RWPE1 (cell line): ENCODE data around the gene MTFR1L.

Source experiments
- CTCF ChIA-PET: fragments of 350-600 bp; sonication (Branson Sonifier 250); formaldehyde crosslinking; extraction: SDS; loops from one replicate; lab custom pipeline; 2021; lab: Yijun Ruan, JAX
- POLR2A ChIA-PET: fragments of 400-600 bp; formaldehyde crosslinking; extraction: SDS; loops from one replicate; lab custom pipeline; 2020; ENCODE audit warnings: antibody characterized with exemption; ENCODE audit not compliant: low non-redundant PET; lab: Yijun Ruan, JAX
- DNase-seq: peaks from one replicate; pipeline ENCODE4 v3.0.0; 2012; ENCODE audit warnings: low spot score
- H3K27ac ChIP-seq: fragments of 450-650 bp; 2 replicates; pipeline ENCODE4 v1.5.1; 2017
- TF ChIP-seq, protein P1 (sequence below): fragments of 450-650 bp; conservative IDR thresholded peaks from 2 replicates; pipeline ENCODE4 v1.5.1; 2017; ENCODE audit warnings: low read depth, mild to moderate bottlenecking

Gene MTFR1L

DNA sequence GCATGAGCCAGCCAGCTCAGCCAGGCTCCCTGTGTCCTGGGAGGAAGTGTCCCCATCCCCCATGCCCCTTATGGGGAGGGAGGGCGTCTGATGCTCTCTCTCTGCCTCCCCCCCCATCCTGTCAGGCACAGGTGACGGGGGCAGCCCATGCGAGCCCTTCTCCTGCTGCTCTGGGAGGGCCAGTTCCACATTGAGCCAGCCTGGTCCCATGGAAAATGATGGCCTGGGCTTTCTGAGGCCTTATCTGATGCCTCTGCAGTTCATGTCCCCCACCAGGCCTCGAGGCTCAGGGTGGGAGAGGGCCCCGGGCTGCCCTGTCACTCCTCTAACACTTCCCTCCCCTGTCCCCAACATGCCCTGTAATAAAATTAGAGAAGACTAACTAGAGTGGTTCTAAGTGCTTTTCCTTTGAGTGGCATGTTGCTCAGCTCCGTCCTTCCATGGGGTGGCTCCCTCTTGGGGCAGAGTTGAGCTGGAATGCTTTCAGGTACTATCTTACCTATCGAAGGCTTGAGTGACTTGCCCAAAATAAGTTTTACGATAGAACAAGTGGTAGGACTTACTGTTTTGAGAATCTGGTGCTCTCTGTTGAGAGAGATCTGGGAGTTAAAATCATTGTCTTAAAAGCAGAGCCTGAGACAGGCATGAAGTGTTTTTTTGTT, 1.8 kb upstream of the MTFR1L start:
- peak overlapping the region; percentile 47 for H3K27ac ChIP-seq
- ChIA-PET POLR2A (no interaction called here), CTCF (interaction anchor here (0.6 to 1.3 kb wide), 4 partner anchors 8 to 317 kb away, joined by 3 to 4 read pairs (median 4); no protein-coding TSS in a partner anchor)

DNA sequence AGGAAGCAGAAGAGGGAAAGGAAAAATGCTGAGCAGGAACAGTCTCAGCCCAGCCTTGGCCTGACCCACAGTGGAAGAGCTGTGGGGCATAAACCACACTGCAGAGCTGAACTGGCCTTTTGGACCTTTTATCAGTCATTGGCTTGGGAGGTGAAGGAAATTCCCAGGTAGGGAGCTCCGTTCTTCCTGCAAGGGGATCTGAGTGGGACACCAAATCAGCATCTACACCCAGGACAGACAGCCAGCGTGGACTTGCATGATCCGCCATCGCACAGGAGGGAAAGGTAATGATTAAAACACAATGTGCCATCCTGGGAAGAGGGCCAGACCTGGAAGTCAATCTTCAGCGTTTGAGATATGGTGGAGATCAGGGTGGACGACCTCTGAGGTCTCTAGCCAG, 1.2 kb upstream of the MTFR1L start:
- DNase-seq: no peak
- H3K27ac ChIP-seq: peak overlapping the region; percentile 92
- CTCF ChIA-PET: interaction anchor here (0.6 to 1.3 kb wide), 3 partner anchors 9 to 317 kb away, joined by 3 to 4 read pairs (median 4); no protein-coding TSS in a partner anchor
- TF ChIP-seq, protein P1, sequence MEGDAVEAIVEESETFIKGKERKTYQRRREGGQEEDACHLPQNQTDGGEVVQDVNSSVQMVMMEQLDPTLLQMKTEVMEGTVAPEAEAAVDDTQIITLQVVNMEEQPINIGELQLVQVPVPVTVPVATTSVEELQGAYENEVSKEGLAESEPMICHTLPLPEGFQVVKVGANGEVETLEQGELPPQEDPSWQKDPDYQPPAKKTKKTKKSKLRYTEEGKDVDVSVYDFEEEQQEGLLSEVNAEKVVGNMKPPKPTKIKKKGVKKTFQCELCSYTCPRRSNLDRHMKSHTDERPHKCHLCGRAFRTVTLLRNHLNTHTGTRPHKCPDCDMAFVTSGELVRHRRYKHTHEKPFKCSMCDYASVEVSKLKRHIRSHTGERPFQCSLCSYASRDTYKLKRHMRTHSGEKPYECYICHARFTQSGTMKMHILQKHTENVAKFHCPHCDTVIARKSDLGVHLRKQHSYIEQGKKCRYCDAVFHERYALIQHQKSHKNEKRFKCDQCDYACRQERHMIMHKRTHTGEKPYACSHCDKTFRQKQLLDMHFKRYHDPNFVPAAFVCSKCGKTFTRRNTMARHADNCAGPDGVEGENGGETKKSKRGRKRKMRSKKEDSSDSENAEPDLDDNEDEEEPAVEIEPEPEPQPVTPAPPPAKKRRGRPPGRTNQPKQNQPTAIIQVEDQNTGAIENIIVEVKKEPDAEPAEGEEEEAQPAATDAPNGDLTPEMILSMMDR: no peak
- POLR2A ChIA-PET: no interaction called here

More for the DNA sequence above, 1.8 kb upstream of the MTFR1L start:
- TF ChIP-seq, protein P1: no peak
- no peak for DNase-seq

DNA sequence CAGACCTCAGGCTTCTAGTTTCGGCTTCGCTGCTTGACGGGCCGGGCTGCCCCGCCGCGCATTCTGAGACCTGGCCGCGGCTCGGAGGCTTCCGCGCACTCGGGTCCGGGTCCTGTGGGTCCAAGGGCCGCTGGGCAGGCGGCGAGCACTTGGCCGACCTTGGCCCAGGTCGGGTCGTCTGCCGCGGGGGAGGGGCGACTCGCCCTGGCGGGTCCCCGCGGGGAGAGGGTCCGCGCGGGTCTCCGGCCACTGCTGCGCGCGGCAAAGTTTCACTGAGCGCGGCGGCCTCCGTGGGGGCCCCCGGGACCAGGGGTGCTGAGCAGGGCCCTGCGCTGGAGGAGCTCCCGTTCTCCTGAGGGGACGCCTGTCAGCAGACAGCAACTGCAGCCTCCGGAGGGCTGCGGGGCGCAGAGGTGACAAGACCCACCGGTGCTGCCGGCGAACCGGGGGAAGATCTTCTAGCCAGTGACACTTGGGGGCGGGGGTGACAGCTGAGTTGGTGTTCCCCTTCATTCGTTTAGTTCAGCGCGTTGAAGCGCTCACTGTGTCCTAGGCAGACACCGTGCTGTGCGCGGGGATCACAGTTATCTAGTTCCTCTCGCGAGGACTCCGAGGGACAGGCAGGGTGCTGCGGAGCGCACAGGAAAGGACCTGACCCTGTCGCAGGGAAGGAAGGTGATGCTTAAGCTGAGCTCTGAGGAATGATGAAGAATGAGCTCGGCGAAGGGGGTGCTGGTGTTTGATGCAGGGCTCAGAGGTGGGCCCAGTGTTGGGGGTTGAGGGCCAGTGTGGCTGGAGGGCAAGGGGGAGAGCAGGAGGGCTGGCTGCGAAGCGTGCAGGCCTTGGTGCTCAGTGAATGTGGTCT, 725 bp downstream of the MTFR1L start:
- DNase-seq: peak; percentile 76
- TF ChIP-seq, protein P1: no peak
- CTCF ChIA-PET: interaction anchor here (0.6 kb wide), 3 partner anchors 50 to 316 kb away, joined by 3 read pairs; no protein-coding TSS in a partner anchor
- POLR2A ChIA-PET: interaction anchor here (0.7 to 1.0 kb wide), 2 partner anchors 10 to 11 kb away, joined by 3 to 4 read pairs; no protein-coding TSS in a partner anchor
- H3K27ac ChIP-seq: peak overlapping the region; percentile 92

DNA sequence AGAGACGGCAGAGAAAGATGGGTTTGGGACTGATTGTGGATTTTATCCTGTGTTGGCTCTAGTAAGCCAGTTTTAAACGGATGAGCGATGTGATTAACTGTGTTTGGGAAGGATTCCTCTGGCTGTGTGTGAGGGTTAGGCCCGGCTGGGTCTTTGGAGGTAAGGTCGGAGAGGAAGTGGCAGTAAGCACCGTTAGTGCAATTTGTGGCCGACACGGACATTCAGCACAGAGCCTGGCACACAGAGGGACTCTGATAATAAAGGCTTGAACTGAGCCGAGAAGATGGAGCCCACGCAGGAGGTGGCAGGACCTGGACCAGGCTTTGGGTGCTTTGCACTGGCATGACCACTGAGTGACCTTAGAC, 1.3 kb downstream of the MTFR1L start:
- CTCF ChIA-PET: no interaction called here
- TF ChIP-seq, protein P1: no peak
- H3K27ac ChIP-seq: peak overlapping the region; percentile 92
- DNase-seq: no peak
- POLR2A ChIA-PET: no interaction called here

DNA sequence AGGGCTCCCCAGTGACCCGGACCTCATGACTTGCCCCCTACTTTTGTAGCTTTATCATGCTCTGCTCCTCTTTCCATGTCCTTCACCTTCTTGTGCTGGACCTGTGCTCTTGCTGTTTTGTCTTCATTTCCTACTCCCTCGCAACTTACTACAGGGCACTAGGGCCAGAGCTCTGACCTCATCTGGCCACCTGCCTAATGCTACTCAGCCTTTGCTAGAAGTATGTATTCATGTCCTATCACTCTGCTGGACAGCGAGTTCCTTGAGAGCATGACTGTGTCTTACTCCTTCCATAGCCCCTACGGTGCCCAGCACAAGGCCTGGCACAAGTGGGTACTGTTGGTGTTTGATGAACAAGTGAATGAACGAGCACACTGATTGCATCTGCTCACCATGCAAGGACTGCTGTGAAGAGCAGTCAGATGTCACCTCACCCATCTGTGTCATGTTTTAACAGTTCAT, 1.9 kb downstream of the MTFR1L start:
- no peak for DNase-seq
- ChIA-PET POLR2A (no interaction called here), CTCF (no interaction called here)
- H3K27ac ChIP-seq: peak overlapping the region; percentile 92
- TF ChIP-seq, protein P1: no peak

DNA sequence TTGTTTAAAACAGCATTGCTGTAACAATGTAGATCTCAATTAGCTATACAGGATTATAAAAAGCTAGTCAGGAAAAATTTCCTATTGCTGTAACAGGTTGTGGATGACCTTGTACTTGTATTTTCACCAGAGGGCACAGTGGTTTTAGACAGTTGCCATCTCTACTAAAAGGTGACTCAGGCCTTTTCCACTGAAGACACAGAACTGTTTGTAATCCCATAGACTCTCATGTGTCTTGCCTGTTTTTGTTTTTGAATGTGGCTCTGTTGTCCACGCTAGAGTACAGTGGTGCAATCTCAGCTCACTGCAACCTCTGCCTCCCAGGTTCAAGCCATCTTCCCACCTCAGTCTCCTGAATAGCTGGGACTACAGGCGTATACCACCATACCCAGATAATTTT, 5.9 kb downstream of the MTFR1L start:
- DNase-seq: no peak
- TF ChIP-seq, protein P1: no peak
- H3K27ac ChIP-seq: peak overlapping the region; percentile 28
- ChIA-PET CTCF (interaction anchor here (0.9 kb wide), 1 partner anchor 102 kb away, joined by 3 read pairs; no protein-coding TSS in a partner anchor), POLR2A (no interaction called here)
